Stimulated activated CD8-positive, alpha-beta memory T cell treated with anti-CD3 and anti-CD28 coated beads, Interleukin-12 subunit alpha, Interleukin-12 subunit beta, amount 100 ng/mL, for 24 hours (primary cell): Measurements from ENCODE around the gene PGBD5.

ENCODE experiments used
- DNase-seq: peaks from one replicate; pipeline ENCODE4 v3.0.0-alpha.2; 2020; ENCODE audit errors: extremely low read depth

Gene PGBD5

DNA sequence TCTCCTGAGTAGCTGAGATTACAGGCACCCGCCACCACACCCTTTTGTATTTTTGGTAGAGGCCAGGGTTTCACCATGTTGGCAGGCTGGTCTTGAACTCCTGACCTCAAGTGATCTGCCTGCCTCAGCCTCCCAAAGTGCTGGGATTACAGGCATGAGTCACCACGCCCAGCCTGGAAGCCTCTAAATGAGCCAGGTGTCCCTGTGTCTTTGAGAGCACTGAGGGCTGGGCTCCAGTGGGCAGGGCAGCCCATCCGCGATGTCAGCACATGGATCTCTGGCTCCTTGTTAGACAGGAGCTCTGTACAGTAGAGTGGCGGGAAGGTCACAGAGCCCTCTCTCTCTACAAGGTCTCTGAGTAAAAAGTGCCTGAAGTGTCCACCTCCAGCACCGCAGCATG is 124.3 kb downstream of the PGBD5 start:
- no peak for DNase-seq

DNA sequence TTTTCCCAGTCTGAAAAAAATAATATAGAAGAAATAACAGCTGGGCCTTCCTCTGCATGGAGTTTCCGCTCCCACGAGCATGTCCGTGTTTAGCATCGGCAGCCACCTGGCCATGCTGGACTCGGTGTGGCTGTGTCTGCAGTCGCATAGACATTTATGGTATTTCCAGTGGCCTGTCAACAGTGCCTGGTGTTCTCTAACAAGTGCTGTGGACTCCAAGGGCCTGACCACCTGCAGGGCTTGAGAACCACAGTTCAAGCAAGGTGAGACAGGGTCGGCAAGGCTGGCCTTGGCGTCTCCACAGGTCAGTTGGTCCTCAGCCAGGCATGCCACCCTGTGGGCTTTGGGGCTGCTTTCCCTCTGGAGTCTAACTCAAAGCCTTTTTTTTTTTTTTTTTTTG is 124.8 kb downstream of the PGBD5 start:
- no peak for DNase-seq

- no peak for DNase-seq
Observed at GRCh38 chr1:230300322-230301301, 125.5 kb downstream of the PGBD5 start.

DNA sequence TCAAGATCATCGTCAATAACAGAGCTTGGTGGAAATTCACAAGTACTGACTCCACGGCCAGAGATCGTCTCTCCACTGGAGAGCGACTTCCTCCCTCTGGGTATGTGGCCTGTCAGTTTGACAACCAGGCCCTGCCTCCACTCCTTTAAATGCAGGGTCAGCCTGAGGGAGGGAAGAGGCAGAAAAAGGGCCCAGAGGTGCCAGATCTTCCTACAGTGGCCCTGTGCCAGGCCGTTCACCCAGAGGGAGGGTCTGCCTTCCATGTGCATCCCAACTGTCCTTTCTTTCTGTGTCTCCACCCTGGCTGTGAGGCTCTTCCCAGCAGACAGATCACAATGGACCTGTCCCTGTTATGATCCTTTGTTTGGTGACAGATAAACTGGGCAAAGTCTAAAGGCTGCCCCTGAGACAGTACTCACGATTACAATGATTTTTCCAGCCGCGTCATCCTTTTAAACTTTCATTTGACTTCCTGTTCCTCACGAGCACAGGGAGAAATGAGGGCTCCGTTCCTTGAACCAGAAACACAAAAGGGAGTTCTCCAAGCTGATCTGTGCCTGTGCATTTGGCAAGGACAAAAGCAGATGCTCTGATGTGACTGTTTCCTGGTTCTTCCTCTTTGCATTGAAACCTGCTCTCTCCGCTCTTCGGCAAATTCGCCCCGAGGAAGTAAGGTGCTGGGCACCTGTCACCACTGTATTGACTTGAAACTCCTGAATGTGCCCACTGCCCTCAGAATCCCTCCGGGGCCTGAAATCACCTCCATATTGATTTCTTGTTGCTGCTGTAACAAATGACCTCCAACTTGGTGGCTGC is 126.7 kb downstream of the PGBD5 start:
- DNase-seq: no peak

- no peak for DNase-seq
Observed at GRCh38 chr1:230295367-230295766, 130.8 kb downstream of the PGBD5 start.

- no peak for DNase-seq
Observed at GRCh38 chr1:230293390-230293700, 132.8 kb downstream of the PGBD5 start.

- no peak for DNase-seq
Observed at GRCh38 chr1:230292689-230293389, 133.3 kb downstream of the PGBD5 start.

DNA sequence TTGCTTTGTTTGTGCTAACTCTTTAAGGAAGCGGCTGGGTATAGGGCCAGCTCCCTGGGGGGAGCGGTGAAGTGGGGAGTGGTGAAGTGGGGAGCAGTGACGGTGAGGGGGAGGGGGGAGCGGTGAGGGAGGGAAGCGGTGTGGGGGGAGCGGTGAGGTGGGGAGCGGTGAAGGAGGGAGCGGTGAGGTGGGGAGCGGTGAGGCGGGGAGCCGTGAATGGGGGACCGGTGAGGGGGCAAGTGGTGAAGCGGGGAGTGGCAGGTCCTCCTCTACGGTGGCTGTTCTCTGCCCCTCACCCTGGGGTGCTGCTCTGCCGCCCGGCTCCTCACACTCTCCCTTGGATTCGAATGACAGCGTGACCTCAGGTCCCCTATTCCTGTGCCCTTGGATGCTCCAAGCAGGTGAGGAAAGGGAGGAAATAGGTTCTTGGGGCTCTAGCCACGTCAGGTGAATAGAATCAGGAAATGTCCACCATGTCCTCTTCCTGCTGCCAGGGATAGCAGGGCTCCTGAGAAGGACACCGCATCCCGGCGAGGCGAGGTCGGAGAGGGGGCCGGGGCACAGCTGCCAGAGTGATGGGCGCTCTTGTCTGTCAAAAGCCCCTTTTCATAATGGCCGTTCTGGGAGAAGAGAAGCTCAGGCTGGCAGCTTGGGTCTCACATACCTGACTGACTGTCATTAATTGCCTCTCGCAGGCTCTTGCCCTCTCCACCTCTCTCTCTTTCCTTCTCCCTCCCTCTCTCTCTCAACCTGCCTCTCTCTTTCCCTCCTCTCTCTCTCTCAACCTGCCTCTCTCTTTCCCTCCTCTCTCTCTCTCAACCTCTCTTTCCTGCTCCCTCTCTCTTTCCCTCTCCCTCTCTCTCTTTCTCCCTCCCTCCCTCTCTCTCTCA is 134.2 kb downstream of the PGBD5 start:
- DNase-seq: no peak

DNA sequence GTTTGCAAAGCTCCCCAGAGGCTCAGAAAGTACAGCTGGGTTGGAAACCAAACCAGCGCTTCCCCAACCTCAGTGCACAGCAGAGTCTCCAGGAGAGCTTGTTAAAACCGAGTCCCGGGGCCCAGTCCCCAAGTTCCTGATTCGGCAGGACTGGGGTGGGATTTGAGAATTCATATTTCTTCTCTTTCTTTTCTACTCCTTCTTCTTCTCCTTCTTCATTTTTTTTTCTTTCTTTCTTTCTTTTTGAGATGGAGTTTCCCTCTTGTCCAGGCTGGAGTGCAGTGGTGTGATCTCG is 136.8 kb downstream of the PGBD5 start:
- DNase-seq: no peak

GRCh38 chr1:230288641-230289349 is 137.3 kb downstream of the PGBD5 start:
- DNase-seq: no peak

GRCh38 chr1:230287674-230288315 is 138.3 kb downstream of the PGBD5 start:
- no peak for DNase-seq

GRCh38 chr1:230286890-230287269 is 139.3 kb downstream of the PGBD5 start:
- no peak for DNase-seq

GRCh38 chr1:230286166-230286889 is 139.8 kb downstream of the PGBD5 start:
- no peak for DNase-seq

DNA sequence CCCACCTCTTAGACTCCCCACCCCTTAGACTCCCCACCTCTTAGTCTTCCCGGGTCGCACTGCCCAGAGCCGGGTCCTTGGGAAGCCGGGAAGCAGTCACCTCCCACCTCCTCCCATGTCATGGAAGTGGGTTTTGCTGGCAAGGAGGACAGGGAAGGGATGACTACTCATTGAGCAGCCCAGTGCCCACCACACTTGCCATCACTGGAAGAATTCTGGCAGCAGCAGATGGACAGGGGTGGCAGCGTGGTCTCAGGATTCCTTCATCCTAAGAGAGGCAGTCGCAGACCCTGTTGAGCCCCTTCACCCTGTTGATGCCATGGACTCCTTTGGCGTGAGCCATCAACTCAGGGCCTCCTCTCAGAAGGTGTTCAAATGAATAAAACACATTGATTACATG is 140.8 kb downstream of the PGBD5 start:
- no peak for DNase-seq

GRCh38 chr1:230284891-230285290 is 141.2 kb downstream of the PGBD5 start:
- no peak for DNase-seq

- no peak for DNase-seq
Observed at GRCh38 chr1:230283678-230284077, 142.5 kb downstream of the PGBD5 start.

DNA sequence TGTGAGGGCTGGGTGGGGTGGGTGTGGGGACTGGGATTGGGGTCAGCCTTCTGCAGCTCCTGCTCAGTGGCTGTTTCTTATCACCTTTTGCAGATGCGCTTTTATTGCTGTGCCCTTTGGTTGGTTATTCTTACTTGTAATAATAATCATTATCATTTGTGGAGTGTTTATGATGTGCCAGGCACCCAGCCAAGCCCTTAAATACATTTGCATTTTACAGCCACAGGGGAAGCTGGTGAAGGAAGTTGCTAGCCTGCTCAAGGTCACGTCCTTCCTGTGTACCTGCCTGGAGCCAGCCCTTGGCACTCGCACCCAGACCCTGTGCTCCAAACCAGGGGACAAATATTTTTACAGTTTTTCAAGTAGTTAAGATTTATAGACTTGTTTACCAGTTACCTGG is 144.0 kb downstream of the PGBD5 start:
- DNase-seq: no peak

- DNase-seq: no peak
Observed at GRCh38 chr1:230281556-230281955, 144.6 kb downstream of the PGBD5 start.

GRCh38 chr1:230280906-230281413 is 145.2 kb downstream of the PGBD5 start:
- DNase-seq: no peak
